ENCODE measurements around the gene C22orf23. TPM values are rescaled to one million over a fixed set of nuclear protein-coding genes. Genes with fewer than 3 reads are reported as not detected.
A peak's percentile ranks its signal among the peaks of the same experiment; 100 is the strongest.

The C22orf23 gene
- total and polyA plus RNA-seq, 12 donors: 0.33 to 1.2 (median 0.63) TPM; not detected in 2

- H3K9me3 ChIP-seq (replicated peaks in 1 of 3): no peaks in the 10 kb centered on the region
- no peak for TF ChIP-seq CTCF (IDR thresholded peaks at IDR 0.05)
- TF ChIP-seq POLR2A (IDR thresholded peaks at IDR 0.05): peak in 1 of 2 donors; percentile 30
- H3K36me3 ChIP-seq (replicated peaks in 1 of 2): no peaks in the 10 kb centered on the region
- peak overlapping the region in 4 of 5 donors; percentile 19 to 90 (median 64) for H3K27ac ChIP-seq
- intact Hi-C loops (cut with DNase I): loop anchor here in 1 of 2 donors (10.0 kb wide), 1 partner anchor 58 kb away; no protein-coding TSS in a partner anchor
- peaks cover 6 to 20% of the 10 kb centered on the region in 2 donors for H3K4me1 ChIP-seq (replicated peaks in 1 of 2)
- peak overlapping the region in 3 of 4 donors; percentile 4 to 97 (median 31) for H3K4me3 ChIP-seq
- 0 to 1% (median 1%) methylated on average over 1 to 65 of the region's 75 CpGs for WGBS, 4 donors
- no peaks in the 10 kb centered on the region for H3K27me3 ChIP-seq
- peak in 1 of 7 donors; percentile 38 for DNase-seq
These were observed 46.9 kb downstream of the C22orf23 start for GRCh38 chr22:37906364-37907008.

GRCh38 chr22:37905534-37906363, 47.7 kb downstream of the C22orf23 start, which contains the start of gene MICALL1:
TSS of gene MICALL1 (plus strand) at chr22:37906297. CDS start at chr22:37906423, 126 bp downstream.
- peak in 3 of 6 experiments; percentile 22 to 45 (median 29) for TF ChIP-seq CTCF (IDR thresholded peaks at IDR 0.05)
- TF ChIP-seq POLR2A (IDR thresholded peaks at IDR 0.05): peak in 1 of 2 donors; percentile 35
- peaks cover 6 to 20% of the 10 kb centered on the region in 2 donors for H3K4me1 ChIP-seq (replicated peaks in 1 of 2)
- 4 to 16% (median 6%) methylated on average over 26 to 90 of the region's 90 CpGs; no CpG with 5 or more reads in 1 of the 4 donors for WGBS, 4 donors
- H3K36me3 ChIP-seq (replicated peaks in 1 of 2): no peaks in the 10 kb centered on the region
- intact Hi-C loops (cut with DNase I): loop anchor here in 1 of 2 donors (10.0 kb wide), 1 partner anchor 59 kb away; no protein-coding TSS in a partner anchor
- no peaks in the 10 kb centered on the region for H3K9me3 ChIP-seq (replicated peaks in 1 of 3)
- H3K27me3 ChIP-seq: no peaks in the 10 kb centered on the region
- H3K4me3 ChIP-seq: peak within 1 kb of the TSS in 3 of 4 donors; percentile 4 to 97 (median 31)
- DNase-seq: peak; percentile 48 to 78 (median 68)
- H3K27ac ChIP-seq: peak within 1 kb of the TSS in 4 of 5 donors; percentile 19 to 90 (median 64)

- WGBS, 4 donors: 45 to 74% (median 68%) methylated on average over 7 to 10 of the region's 10 CpGs
These were observed 48.5 kb downstream of the C22orf23 start for GRCh38 chr22:37904572-37905533.

More at GRCh38 chr22:37904572-37905533, 48.5 kb downstream of the C22orf23 start:
- intact Hi-C loops (cut with DNase I): loop anchor here in 1 of 2 donors (10.0 kb wide), 1 partner anchor 60 kb away; no protein-coding TSS in a partner anchor
- Histone ChIP-seq H3K27me3 (no peaks in the 10 kb centered on the region), H3K36me3 (replicated peaks in 1 of 2) (no peaks in the 10 kb centered on the region), H3K4me3 (peak overlapping the region in 1 of 4 donors; percentile 97), H3K9me3 (replicated peaks in 1 of 3) (no peaks in the 10 kb centered on the region), H3K27ac (peak overlapping the region in 3 of 5 donors; percentile 37 to 90 (median 44)), H3K4me1 (replicated peaks in 1 of 2) (peaks cover 6 to 20% of the 10 kb centered on the region in 2 donors)
- DNase-seq: peak; percentile 43 to 77 (median 66)
- no peak for TF ChIP-seq CTCF (IDR thresholded peaks at IDR 0.05)
- TF ChIP-seq POLR2A (IDR thresholded peaks at IDR 0.05): peak in 1 of 2 donors; percentile 22
